ENCODE results near the gene ZBTB44. TPM values are rescaled to one million over a fixed set of nuclear protein-coding genes. Genes with fewer than 3 reads are reported as not detected.
"Not testable (repeated sequence)": the region's sequence is repeated elsewhere in the genome, so short reads cannot be mapped to it uniquely, and the experiment has no call there.

The ZBTB44 gene
- total RNA-seq, 2 donors from 2014 or later = 26.1 to 35.5 TPM

GRCh38 chr11:130241713-130242112 is 73.0 kb downstream of the ZBTB44 start:
- H3K9ac ChIP-seq (ENCODE audit: low read depth in 2 of 2, low read length in 2 of 2) = no peak overlapping the region
- no peaks in the 10 kb centered on the region for H3K36me3 ChIP-seq
- H3K4me1 ChIP-seq = no peaks in the 10 kb centered on the region
- H3K27me3 ChIP-seq = no peaks in the 10 kb centered on the region
- no peak overlapping the region for H3K27ac ChIP-seq
- no peaks in the 10 kb centered on the region for H3K9me3 ChIP-seq
- no peak overlapping the region for H3K4me3 ChIP-seq
- TF ChIP-seq, protein P1, sequence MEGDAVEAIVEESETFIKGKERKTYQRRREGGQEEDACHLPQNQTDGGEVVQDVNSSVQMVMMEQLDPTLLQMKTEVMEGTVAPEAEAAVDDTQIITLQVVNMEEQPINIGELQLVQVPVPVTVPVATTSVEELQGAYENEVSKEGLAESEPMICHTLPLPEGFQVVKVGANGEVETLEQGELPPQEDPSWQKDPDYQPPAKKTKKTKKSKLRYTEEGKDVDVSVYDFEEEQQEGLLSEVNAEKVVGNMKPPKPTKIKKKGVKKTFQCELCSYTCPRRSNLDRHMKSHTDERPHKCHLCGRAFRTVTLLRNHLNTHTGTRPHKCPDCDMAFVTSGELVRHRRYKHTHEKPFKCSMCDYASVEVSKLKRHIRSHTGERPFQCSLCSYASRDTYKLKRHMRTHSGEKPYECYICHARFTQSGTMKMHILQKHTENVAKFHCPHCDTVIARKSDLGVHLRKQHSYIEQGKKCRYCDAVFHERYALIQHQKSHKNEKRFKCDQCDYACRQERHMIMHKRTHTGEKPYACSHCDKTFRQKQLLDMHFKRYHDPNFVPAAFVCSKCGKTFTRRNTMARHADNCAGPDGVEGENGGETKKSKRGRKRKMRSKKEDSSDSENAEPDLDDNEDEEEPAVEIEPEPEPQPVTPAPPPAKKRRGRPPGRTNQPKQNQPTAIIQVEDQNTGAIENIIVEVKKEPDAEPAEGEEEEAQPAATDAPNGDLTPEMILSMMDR (IDR thresholded peaks at IDR 0.05) = no peak
- DNase-seq = no peak
- intact Hi-C loops (cut with DNase I) = no loop called here

DNA sequence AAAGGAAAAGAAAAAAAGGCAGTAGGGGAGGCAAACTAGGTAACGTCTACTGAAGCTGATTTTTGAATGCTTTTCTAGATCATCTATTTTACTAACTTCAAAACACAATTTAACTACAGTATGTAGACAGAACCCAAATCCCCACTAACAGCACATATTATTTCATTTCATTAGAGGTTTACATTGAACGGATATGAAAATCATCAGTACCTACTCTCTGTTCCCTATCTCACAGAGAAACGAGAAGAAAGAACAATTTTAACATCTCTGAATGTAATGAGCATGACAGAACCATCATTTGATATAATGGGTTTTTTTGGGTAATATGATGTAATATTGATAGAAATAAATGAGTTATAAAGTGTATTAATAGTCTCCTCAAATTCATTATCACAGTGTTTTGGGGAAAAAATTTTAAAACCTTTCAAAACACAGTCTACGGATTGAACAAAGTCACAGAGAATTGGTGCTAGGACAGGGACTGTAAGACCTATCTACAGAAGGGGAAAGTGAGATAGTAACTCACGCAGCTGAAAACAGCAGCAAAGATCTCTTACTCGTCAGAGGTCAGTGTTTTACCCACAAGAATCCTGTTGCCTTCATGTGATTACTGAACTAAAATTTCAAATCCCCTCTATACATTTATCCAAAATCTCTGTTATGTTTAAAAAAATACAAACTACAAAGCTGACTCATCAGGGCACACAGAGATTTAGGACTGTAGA is 77.3 kb downstream of the ZBTB44 start:
- Histone ChIP-seq H3K9ac (ENCODE audit: low read depth in 2 of 2, low read length in 2 of 2) (no peak overlapping the region), H3K27me3 (no peaks in the 10 kb centered on the region), H3K4me3 (no peak overlapping the region), H3K27ac (no peak overlapping the region), H3K36me3 (no peaks in the 10 kb centered on the region), H3K9me3 (no peaks in the 10 kb centered on the region), H3K4me1 (no peaks in the 10 kb centered on the region)
- intact Hi-C loops (cut with DNase I) = no loop called here
- TF ChIP-seq, protein P1 (IDR thresholded peaks at IDR 0.05) = no peak
- no peak for DNase-seq

DNA sequence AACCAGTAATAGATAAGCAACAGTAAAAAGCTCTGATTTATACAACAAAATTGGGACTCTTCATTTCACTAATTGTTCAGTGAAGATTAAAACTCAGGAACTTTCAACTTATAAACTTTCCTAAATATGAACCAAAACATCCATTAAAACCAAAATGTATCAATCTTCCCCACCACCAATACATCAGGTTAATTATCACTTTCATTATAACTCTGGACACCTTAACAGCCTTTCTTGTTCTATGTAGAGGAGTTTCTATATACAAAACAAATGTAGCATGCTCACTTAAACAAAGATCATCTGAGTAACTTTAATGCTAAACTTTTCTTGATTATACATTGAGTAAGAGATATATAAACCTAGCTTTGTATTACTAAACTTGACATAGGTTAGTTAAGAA is 80.4 kb downstream of the ZBTB44 start:
- intact Hi-C loops (cut with DNase I) = no loop called here
- TF ChIP-seq, protein P1 (IDR thresholded peaks at IDR 0.05) = no peak
- DNase-seq = no peak
- Histone ChIP-seq H3K4me3 (no peak overlapping the region), H3K4me1 (no peaks in the 10 kb centered on the region), H3K9ac (ENCODE audit: low read depth in 2 of 2, low read length in 2 of 2) (no peak overlapping the region), H3K36me3 (no peaks in the 10 kb centered on the region), H3K9me3 (no peaks in the 10 kb centered on the region), H3K27me3 (no peaks in the 10 kb centered on the region), H3K27ac (no peak overlapping the region)

DNA sequence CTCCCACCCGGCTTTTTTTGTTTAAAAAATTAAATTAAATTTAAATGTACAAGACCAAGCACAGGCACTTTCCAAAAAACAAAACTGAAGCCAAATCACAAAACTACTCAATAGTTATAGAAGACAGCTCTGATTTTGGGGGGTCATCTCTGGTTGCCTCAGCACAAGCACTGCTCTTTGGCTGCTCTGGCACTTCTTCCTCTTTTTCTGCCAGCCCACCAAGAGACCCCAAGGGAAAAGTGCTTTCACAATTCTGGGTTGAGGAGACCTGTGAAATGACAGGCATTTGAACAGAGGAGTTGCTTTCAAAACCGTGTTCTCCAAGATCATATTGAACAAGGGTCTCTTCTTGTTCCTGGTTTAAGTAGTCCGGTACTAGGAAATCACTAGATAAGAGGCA is 80.8 kb downstream of the ZBTB44 start:
- H3K36me3 ChIP-seq; H3K4me1 ChIP-seq; H3K9ac ChIP-seq (ENCODE audit: low read depth in 2 of 2, low read length in 2 of 2); H3K27ac ChIP-seq; H3K9me3 ChIP-seq; H3K4me3 ChIP-seq; H3K27me3 ChIP-seq; intact Hi-C loops (cut with DNase I); DNase-seq: not testable (repeated sequence)

DNA sequence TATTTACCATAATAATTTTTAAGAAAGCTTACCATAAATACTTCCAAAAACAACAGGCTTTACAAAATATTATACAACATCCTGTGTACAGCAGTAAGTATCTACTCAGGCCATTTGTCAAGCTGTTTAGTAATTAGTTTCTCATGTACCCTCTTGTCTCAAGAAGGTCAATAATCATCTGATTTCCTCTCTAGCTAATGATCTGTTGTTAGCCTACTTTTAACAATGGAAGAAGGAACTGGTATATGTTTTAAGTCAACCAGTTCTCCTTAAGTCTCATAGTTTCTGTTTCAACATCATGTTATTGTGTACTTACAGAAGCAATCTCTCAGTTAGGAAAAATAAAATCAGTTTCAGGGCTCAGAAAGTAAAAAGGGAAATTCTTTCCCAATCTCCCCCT is 81.2 kb downstream of the ZBTB44 start:
- H3K9me3 ChIP-seq; H3K4me1 ChIP-seq; DNase-seq; H3K27me3 ChIP-seq; H3K9ac ChIP-seq (ENCODE audit: low read depth in 2 of 2, low read length in 2 of 2); H3K36me3 ChIP-seq; intact Hi-C loops (cut with DNase I); H3K4me3 ChIP-seq; H3K27ac ChIP-seq: not testable (repeated sequence)

DNA sequence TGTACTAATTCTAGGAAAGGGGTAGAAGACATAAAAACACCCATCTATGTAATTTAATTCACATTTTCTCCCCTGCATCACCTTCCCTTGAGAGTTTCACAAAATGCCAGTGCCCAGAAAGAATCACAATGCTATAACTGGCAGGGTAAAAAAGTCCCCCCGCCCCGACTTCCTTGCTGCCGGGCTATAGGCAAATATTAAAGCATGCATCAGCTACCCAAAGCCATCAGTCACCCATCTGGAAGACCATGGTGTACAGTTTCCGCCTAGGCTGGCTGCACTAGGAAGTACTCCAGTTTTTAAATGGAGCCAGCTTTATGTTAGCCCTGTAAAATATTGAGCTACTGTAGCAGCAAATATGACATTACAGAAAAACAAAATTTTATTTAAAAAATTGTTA is 87.3 kb downstream of the ZBTB44 start:
- DNase-seq = no peak
- Histone ChIP-seq H3K27me3 (no peaks in the 10 kb centered on the region), H3K27ac (no peak overlapping the region), H3K4me1 (no peaks in the 10 kb centered on the region), H3K36me3 (no peaks in the 10 kb centered on the region), H3K9me3 (no peaks in the 10 kb centered on the region), H3K4me3 (no peak overlapping the region), H3K9ac (ENCODE audit: low read depth in 2 of 2, low read length in 2 of 2) (no peak overlapping the region)
- intact Hi-C loops (cut with DNase I) = no loop called here
- TF ChIP-seq, protein P1 (IDR thresholded peaks at IDR 0.05) = no peak

Data from colonic mucosa (tissue), 4 donors.